ENCODE data around the gene CELSR3.

DNA sequence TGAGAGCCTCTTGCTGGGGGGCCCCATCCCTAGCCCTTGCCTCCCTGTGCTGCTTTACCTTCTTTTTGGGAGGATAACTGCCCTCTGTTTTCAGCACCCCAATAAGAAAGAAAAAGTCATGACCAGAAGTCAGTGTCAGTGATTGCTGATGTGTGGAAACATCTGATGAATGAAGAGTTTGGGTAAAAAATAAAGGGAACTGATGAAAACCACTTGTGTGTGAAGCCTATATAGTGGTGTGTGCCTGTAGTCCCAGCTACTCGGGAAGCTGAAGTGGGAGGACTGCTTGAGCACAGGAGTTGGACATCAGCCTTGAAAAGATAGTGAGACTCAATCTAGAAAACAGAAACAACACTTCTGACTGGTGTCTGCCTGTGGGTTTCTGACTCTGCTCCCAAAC is 9.8 kb upstream of the CELSR3 start:
- TF ChIP-seq POLR2A (IDR thresholded peaks at IDR 0.05; ENCODE audit: low read depth, low read length): no peak
- no peak for TF ChIP-seq POLR2AphosphoS5 (IDR thresholded peaks at IDR 0.05; ENCODE audit: low read depth, low read length)

Data from GM12892 (cell line).